GM23248 (cell line): Measurements from ENCODE around the gene SYT1. TPM values are rescaled to one million over a fixed set of nuclear protein-coding genes. Genes with fewer than 3 reads are reported as not detected.

Experiments used
- DNase-seq: peaks from one replicate; pipeline ENCODE4 v3.0.0-alpha.2; 2015
- H2AFZ ChIP-seq: fragments of 200-600 bp; sonication (generic); 2 replicates; pipeline ENCODE4 v1.6.1; 2016; ENCODE audit warnings: antibody characterized with exemption
- H3F3A ChIP-seq: fragments of 200-600 bp; sonication (generic); 2 replicates; pipeline ENCODE4 v1.6.1; 2016; ENCODE audit warnings: mild to moderate bottlenecking, antibody characterized with exemption, mixed run types; ENCODE audit not compliant: insufficient read depth
- H3K27ac ChIP-seq: fragments of 200-600 bp; sonication (generic); 2 replicates; pipeline ENCODE4 v1.5.1; 2016; ENCODE audit warnings: mild to moderate bottlenecking
- H3K27me3 ChIP-seq: fragments of 200-600 bp; sonication (generic); replicated peaks from 2 replicates; pipeline ENCODE4 v1.6.1; 2016; ENCODE audit warnings: mild to moderate bottlenecking; ENCODE audit not compliant: insufficient read depth
- H3K36me3 ChIP-seq: fragments of 200-600 bp; sonication (generic); 2 replicates; pipeline ENCODE4 v1.6.1; 2016; ENCODE audit warnings: low read depth, mild to moderate bottlenecking
- H3K4me1 ChIP-seq: fragments of 200-600 bp; sonication (generic); 2 replicates; pipeline ENCODE4 v1.6.1; 2016; ENCODE audit warnings: mild to moderate bottlenecking; ENCODE audit not compliant: insufficient read depth
- H3K4me2 ChIP-seq: fragments of 200-600 bp; sonication (generic); one replicate; pipeline ENCODE4 v1.6.1; 2016; ENCODE audit warnings: mild to moderate bottlenecking; ENCODE audit not compliant: unreplicated experiment
- H3K4me3 ChIP-seq: fragments of 200-600 bp; sonication (generic); 2 replicates; pipeline ENCODE4 v1.5.1; 2016; ENCODE audit warnings: mild to moderate bottlenecking
- H3K79me2 ChIP-seq: fragments of 200-600 bp; sonication (generic); 2 replicates; pipeline ENCODE4 v1.6.1; 2016; ENCODE audit warnings: mild to moderate bottlenecking; ENCODE audit not compliant: insufficient read depth
- H3K9ac ChIP-seq: fragments of 200-600 bp; sonication (generic); 2 replicates; pipeline ENCODE4 v1.6.1; 2016; ENCODE audit warnings: mild to moderate bottlenecking
- H3K9me2 ChIP-seq: fragments of 200-600 bp; sonication (generic); 2 replicates; pipeline ENCODE4 v1.6.1; 2016; ENCODE audit warnings: mixed run types, mild to moderate bottlenecking, moderate library complexity; ENCODE audit not compliant: insufficient read depth
- H3K9me3 ChIP-seq: fragments of 200-600 bp; sonication (generic); one replicate; pipeline ENCODE4 v1.6.1; 2017; ENCODE audit warnings: low read depth
- H4K20me1 ChIP-seq: fragments of 200-600 bp; sonication (generic); 2 replicates; pipeline ENCODE4 v1.6.0; 2016; ENCODE audit not compliant: insufficient read depth
- EZH2 ChIP-seq: fragments of 200-600 bp; sonication (generic); IDR thresholded peaks from 2 replicates; pipeline ENCODE4 v1.6.1; 2018; ENCODE audit warnings: antibody characterized with exemption, mild to moderate bottlenecking; ENCODE audit not compliant: insufficient read depth, poor library complexity, severe bottlenecking
- EZH2phosphoT487 ChIP-seq: fragments of 200-600 bp; sonication (generic); IDR thresholded peaks from 2 replicates; pipeline ENCODE4 v1.6.1; 2018; ENCODE audit warnings: antibody characterized with exemption, moderate library complexity, mild to moderate bottlenecking, low read depth; ENCODE audit not compliant: insufficient read depth
- WGBS, 2 experiments: methylation state at CpG; one replicate each; pipeline ENCODE4 v1.1.6; 2015 to 2017; ENCODE audit warnings: low lambda C conversion rate in 2 of 2, low coverage in 1 of 2; ENCODE audit errors: missing lambda C conversion rate in 2 of 2; 5-methylcytosine and 5-hydroxymethylcytosine counted together
- in situ Hi-C: fragments of 300-500 bp; cut with MboI; formaldehyde crosslinking; loops from 2 replicates; pipeline ENCODE4 v1.15.0; 2020
- polyA plus RNA-seq: library from polyadenylated mRNA; unstranded; fragments of >200 nt; fragmentation: Nextera tagmentation; extraction: Ambion mirVana; gene quantifications from 2 replicates; pipeline ENCODE4 v1.2.1, GENCODE V29; 2016
- total RNA-seq: library from RNA; depleted of rRNA; stranded (reverse); fragments of >200 nt; shearing (Covaris generic); gene quantifications from 2 replicates; pipeline ENCODE4 v1.2.3, GENCODE V29; 2014

Gene SYT1
- total and polyA plus RNA-seq, 2 experiments from 2014 or later: 1.7 to 2.4 TPM

DNA sequence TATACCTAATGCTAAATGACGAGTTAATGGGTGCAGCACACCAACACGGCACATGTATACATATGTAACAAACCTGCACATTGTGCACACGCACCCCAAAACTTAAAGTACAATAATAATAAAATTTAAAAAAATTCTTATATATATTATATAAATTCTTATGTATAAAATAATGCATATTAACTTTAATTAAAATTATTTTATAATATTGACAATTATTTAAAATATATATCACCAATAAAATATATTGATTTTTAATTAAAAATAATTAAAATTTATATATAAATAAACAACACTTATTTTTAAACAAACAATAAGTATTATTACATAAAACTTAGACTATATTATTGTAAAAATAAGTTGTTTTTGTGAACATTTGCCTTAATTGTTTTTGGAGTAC is 188.8 kb downstream of the SYT1 start:
- H3K9ac ChIP-seq: no peak overlapping the region
- no peaks in the 10 kb centered on the region for H3K27me3 ChIP-seq
- WGBS, 2 experiments: 90 to 95% methylated on average over 3 of the region's 3 CpGs
- no peak overlapping the region for H3K4me3 ChIP-seq
- H4K20me1 ChIP-seq: no peaks in the 10 kb centered on the region
- H3K79me2 ChIP-seq: no peaks in the 10 kb centered on the region
- TF ChIP-seq EZH2phosphoT487: no peak
- no peak for TF ChIP-seq EZH2
- H3K4me2 ChIP-seq: no peak overlapping the region
- H3F3A ChIP-seq: peaks cover 32% of the 10 kb centered on the region
- in situ Hi-C loops: no loop called here
- no peaks in the 10 kb centered on the region for H3K36me3 ChIP-seq
- no peaks in the 10 kb centered on the region for H3K9me2 ChIP-seq
- no peak for DNase-seq
- H2AFZ ChIP-seq: no peak overlapping the region
- no peaks in the 10 kb centered on the region for H3K9me3 ChIP-seq
- H3K4me1 ChIP-seq: peaks cover 27% of the 10 kb centered on the region
- no peak overlapping the region for H3K27ac ChIP-seq

DNA sequence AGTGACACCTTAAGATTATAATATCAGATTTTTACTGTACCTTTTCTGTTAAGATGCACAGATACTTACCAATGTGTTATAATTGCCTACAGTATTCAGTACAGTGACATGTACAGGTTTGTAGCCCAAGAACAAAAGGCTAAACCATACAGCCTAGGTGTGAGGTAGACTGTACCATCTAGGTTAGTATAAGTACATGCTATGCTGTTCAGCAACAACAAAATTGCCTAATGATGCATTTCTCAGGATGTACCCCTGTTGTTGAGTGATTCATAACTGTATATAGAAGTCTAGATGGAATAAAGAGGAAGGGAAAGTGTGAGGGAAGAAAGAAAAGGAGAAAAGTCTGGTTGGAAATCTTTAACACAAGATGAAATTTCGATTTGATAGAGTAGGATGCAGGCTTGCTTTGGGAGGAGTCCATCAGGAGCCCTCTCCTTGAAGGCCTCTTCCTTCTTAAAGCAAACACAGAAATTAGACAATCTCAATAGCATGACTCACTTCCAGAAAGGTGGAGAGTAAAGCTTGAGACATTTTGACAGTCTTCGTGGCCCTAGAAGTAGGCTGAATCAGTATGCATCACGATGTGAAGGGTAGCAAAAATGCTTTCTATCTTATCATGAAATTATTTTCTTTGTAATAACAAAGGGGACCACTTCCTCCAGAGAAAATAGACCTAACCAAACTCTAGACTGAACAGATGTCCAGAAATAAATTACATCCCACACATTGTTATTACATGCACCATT is 191.5 kb downstream of the SYT1 start:
- no peaks in the 10 kb centered on the region for H3K36me3 ChIP-seq
- in situ Hi-C loops: no loop called here
- H3K9ac ChIP-seq: no peak overlapping the region
- no peaks in the 10 kb centered on the region; the same call in 1 of the 2 replicates for H3K9me2 ChIP-seq
- H3F3A ChIP-seq: peaks cover 32% of the 10 kb centered on the region
- H4K20me1 ChIP-seq: no peaks in the 10 kb centered on the region
- H3K27me3 ChIP-seq: no peaks in the 10 kb centered on the region
- H3K9me3 ChIP-seq: no peaks in the 10 kb centered on the region
- peak overlapping the region; percentile 50 for H3K27ac ChIP-seq
- peak overlapping the region; percentile 41 for H2AFZ ChIP-seq
- H3K4me1 ChIP-seq: peaks cover 29% of the 10 kb centered on the region
- H3K4me3 ChIP-seq: peak overlapping the region; percentile 27; the same call in 1 of the 2 replicates
- DNase-seq: peak; percentile 73
- TF ChIP-seq EZH2phosphoT487 (no peak), EZH2 (no peak)
- H3K4me2 ChIP-seq: peak overlapping the region; percentile 55
- H3K79me2 ChIP-seq: no peaks in the 10 kb centered on the region
- 8 to 9% methylated on average over 3 of the region's 3 CpGs for WGBS, 2 experiments

DNA sequence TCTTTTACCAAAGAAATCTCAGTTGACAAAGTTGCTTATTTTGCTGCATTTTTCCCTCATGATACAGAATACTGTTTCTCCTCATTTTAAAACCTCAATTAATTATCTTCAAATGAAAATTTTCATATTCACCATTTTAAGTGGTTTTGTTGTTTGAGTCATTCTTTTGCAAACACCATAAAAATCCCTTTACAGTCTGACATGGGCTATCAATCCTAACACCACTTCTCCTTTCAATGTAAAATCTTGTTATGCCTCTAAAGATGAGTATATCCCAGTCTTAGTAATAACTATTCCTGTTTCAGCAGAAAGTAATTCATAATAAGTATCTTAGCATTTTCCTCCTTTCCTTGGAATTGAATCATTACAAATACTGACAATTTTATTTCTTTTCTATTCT is 192.2 kb downstream of the SYT1 start:
- peak; percentile 33 for DNase-seq
- no peaks in the 10 kb centered on the region for H3K36me3 ChIP-seq
- no peaks in the 10 kb centered on the region for H3K79me2 ChIP-seq
- peak overlapping the region; percentile 55 for H3K4me2 ChIP-seq
- no peaks in the 10 kb centered on the region for H3K27me3 ChIP-seq
- in situ Hi-C loops: no loop called here
- H3K4me1 ChIP-seq: peaks cover 29% of the 10 kb centered on the region
- H3K9ac ChIP-seq: no peak overlapping the region
- H4K20me1 ChIP-seq: no peaks in the 10 kb centered on the region
- peak overlapping the region; percentile 7; the same call in 1 of the 2 replicates for H2AFZ ChIP-seq
- peak overlapping the region; percentile 27; the same call in 1 of the 2 replicates for H3K4me3 ChIP-seq
- TF ChIP-seq EZH2phosphoT487 (no peak), EZH2 (no peak)
- no peaks in the 10 kb centered on the region; the same call in 1 of the 2 replicates for H3K9me2 ChIP-seq
- peaks cover 32% of the 10 kb centered on the region for H3F3A ChIP-seq
- peak overlapping the region; percentile 50 for H3K27ac ChIP-seq
- no peaks in the 10 kb centered on the region for H3K9me3 ChIP-seq

DNA sequence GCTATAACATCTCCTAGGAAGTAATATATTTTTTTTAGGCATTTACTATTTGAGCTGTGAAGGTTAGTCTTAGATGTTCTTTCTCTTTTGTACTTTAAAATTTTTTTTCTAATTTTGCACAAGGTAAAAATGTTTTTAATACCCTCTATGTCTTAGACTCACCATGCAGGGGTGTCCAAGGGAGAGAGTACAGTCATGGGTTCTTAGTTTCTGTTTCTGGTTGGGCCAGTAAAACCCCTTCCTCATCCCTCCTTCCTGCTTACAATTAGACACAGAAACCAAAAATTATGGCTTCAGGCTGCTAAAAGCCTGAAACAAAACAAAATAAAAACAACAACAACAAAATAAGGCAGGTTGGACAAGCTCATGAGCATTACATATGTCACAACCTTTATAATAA is 193.0 kb downstream of the SYT1 start:
- H3K4me1 ChIP-seq: peaks cover 29% of the 10 kb centered on the region
- H3K9me2 ChIP-seq: no peaks in the 10 kb centered on the region; the same call in 1 of the 2 replicates
- peak overlapping the region; percentile 55 for H3K4me2 ChIP-seq
- TF ChIP-seq EZH2phosphoT487 (no peak), EZH2 (no peak)
- in situ Hi-C loops: no loop called here
- no peaks in the 10 kb centered on the region for H4K20me1 ChIP-seq
- no peaks in the 10 kb centered on the region for H3K27me3 ChIP-seq
- no peak overlapping the region for H3K9ac ChIP-seq
- no peaks in the 10 kb centered on the region for H3K36me3 ChIP-seq
- DNase-seq: no peak
- H3K27ac ChIP-seq: no peak overlapping the region
- H3F3A ChIP-seq: peaks cover 32% of the 10 kb centered on the region
- H3K4me3 ChIP-seq: no peak overlapping the region
- no peaks in the 10 kb centered on the region for H3K9me3 ChIP-seq
- H3K79me2 ChIP-seq: no peaks in the 10 kb centered on the region
- no peak overlapping the region for H2AFZ ChIP-seq
